Endodermal cell (in vitro differentiated cells): Measurements from ENCODE around the gene BRWD1. TPM values are rescaled to one million over a fixed set of nuclear protein-coding genes. Genes with fewer than 3 reads are reported as not detected.

Experiments
- DNase-seq: peaks from one replicate; pipeline ENCODE4 v3.0.0-alpha.2; 2017
- H3K27ac ChIP-seq: 2 replicates; pipeline ENCODE4 v1.5.1; 2013; ENCODE audit warnings: mild to moderate bottlenecking, low read depth, low read length, moderate library complexity
- H3K27me3 ChIP-seq: 2 replicates; pipeline ENCODE4 v1.6.1; 2013; ENCODE audit warnings: mild to moderate bottlenecking, low read length, moderate library complexity; ENCODE audit not compliant: insufficient read depth, control insufficient read depth, poor library complexity, severe bottlenecking
- H3K36me3 ChIP-seq: 2 replicates; pipeline ENCODE4 v1.7.0; 2013; ENCODE audit warnings: mild to moderate bottlenecking, low read length, moderate library complexity; ENCODE audit not compliant: control insufficient read depth, insufficient read depth
- H3K4me1 ChIP-seq: one replicate; pipeline ENCODE4 v1.7.0; 2013; ENCODE audit warnings: low read length; ENCODE audit not compliant: control insufficient read depth, insufficient read depth
- H3K4me3 ChIP-seq: 2 replicates; pipeline ENCODE4 v1.5.1; 2013; ENCODE audit warnings: mild to moderate bottlenecking, low read length, moderate library complexity
- H3K9ac ChIP-seq: 2 replicates; pipeline ENCODE4 v1.6.1; 2013; ENCODE audit warnings: mild to moderate bottlenecking, low read length, moderate library complexity; ENCODE audit not compliant: poor library complexity, severe bottlenecking; ENCODE audit errors: extremely low read depth
- H3K9me3 ChIP-seq: 2 replicates; pipeline ENCODE4 v1.6.1; 2013; ENCODE audit warnings: mild to moderate bottlenecking, low read length, moderate library complexity; ENCODE audit not compliant: control insufficient read depth
- H3K27ac Mint-ChIP-seq: 2 replicates; pipeline ENCODE4 v1.8.0; 2020; ENCODE audit warnings: mixed read lengths
- H3K27me3 Mint-ChIP-seq: 2 replicates; pipeline ENCODE4 v1.8.0; 2021; ENCODE audit warnings: mild to moderate bottlenecking, mixed read lengths; ENCODE audit not compliant: insufficient read depth
- H3K36me3 Mint-ChIP-seq: 2 replicates; pipeline ENCODE4 v1.8.0; 2020; ENCODE audit warnings: low read depth, mixed read lengths
- H3K4me1 Mint-ChIP-seq: 2 replicates; pipeline ENCODE4 v1.8.0; 2020; ENCODE audit warnings: mixed read lengths
- H3K4me3 Mint-ChIP-seq: 2 replicates; pipeline ENCODE4 v1.8.0; 2020; ENCODE audit warnings: mild to moderate bottlenecking, moderate library complexity, mixed read lengths
- H3K9me3 Mint-ChIP-seq: 2 replicates; pipeline ENCODE4 v1.8.0; 2020; ENCODE audit warnings: mild to moderate bottlenecking, mixed read lengths
- CTCF ChIP-seq: fragments of 200-600 bp; sonication (generic); conservative IDR thresholded peaks from 2 replicates; pipeline ENCODE4 v1.5.0; 2021; ENCODE audit warnings: antibody characterized with exemption, mild to moderate bottlenecking
- WGBS, 2 experiments: methylation state at CpG; one replicate each; pipeline versions ENCODE4 v1.1.5 to v1.1.7; 2013; ENCODE audit warnings: missing lambda C conversion rate in 2 of 2, mixed read lengths in 1 of 2; ENCODE audit not compliant: insufficient coverage in 1 of 2, insufficient read length in 1 of 2; 5-methylcytosine and 5-hydroxymethylcytosine counted together
- total RNA-seq, 2 donors: library from RNA; stranded (reverse); fragmentation: NEBNext Ultra II Directional in 1 of 2; extraction: Animal tissue kit (Norgen Biotek cat#: 25700) in 1 of 2; gene quantifications; 2 replicates in 1 of 2; 3 replicates in 1 of 2; pipeline ENCODE4 v1.2.1, GENCODE V29; 2021

Gene BRWD1
- total RNA-seq, 2 donors from 2014 or later = 64.7 to 76.1 TPM

GRCh38 chr21:39178421-39178820 lies 135.0 kb downstream of the BRWD1 start:
- 91 to 98% methylated on average over 5 to 6 of the region's 7 CpGs for WGBS, 2 experiments

GRCh38 chr21:39176271-39176709 lies 137.1 kb downstream of the BRWD1 start:
- Histone ChIP-seq H3K4me1 (peaks cover 4% of the 10 kb centered on the region), H3K4me3 (no peak overlapping the region), H3K9me3 (no peaks in the 10 kb centered on the region), H3K27ac (no peak overlapping the region), H3K9ac (no peak overlapping the region), H3K27me3 (peaks cover 6% of the 10 kb centered on the region), H3K36me3 (peaks cover 62% of the 10 kb centered on the region)
- H3K36me3 Mint-ChIP-seq = peaks cover 42% of the 10 kb centered on the region
- H3K27me3 Mint-ChIP-seq = no peaks in the 10 kb centered on the region
- TF ChIP-seq CTCF = no peak
- H3K4me1 Mint-ChIP-seq = peaks cover 18% of the 10 kb centered on the region
- WGBS, 2 experiments = 43 to 60% methylated on average over 2 to 3 of the region's 3 CpGs
- no peak for DNase-seq
- H3K27ac Mint-ChIP-seq = no peak overlapping the region
- H3K4me3 Mint-ChIP-seq = no peak overlapping the region
- H3K9me3 Mint-ChIP-seq = no peaks in the 10 kb centered on the region

More at GRCh38 chr21:39178421-39178820, 135.0 kb downstream of the BRWD1 start:
- Mint-ChIP-seq H3K36me3 (peaks cover 32% of the 10 kb centered on the region), H3K27me3 (peaks cover 8% of the 10 kb centered on the region), H3K4me1 (peaks cover 26% of the 10 kb centered on the region), H3K9me3 (no peaks in the 10 kb centered on the region), H3K27ac (no peak overlapping the region), H3K4me3 (no peak overlapping the region)
- Histone ChIP-seq H3K27me3 (no peaks in the 10 kb centered on the region), H3K4me1 (peaks cover 4% of the 10 kb centered on the region), H3K9me3 (no peaks in the 10 kb centered on the region), H3K36me3 (peaks cover 48% of the 10 kb centered on the region), H3K9ac (no peak overlapping the region), H3K27ac (no peak overlapping the region), H3K4me3 (no peak overlapping the region)
- no peak for TF ChIP-seq CTCF
- DNase-seq = no peak

- H3K36me3 Mint-ChIP-seq = peaks cover 46% of the 10 kb centered on the region
- no peaks in the 10 kb centered on the region for H3K9me3 Mint-ChIP-seq
- peaks cover 67% of the 10 kb centered on the region for H3K36me3 ChIP-seq
- no peak overlapping the region for H3K27ac ChIP-seq
- no peaks in the 10 kb centered on the region for H3K9me3 ChIP-seq
- no peak overlapping the region for H3K9ac ChIP-seq
- no peak overlapping the region for H3K4me3 Mint-ChIP-seq
- no peak overlapping the region for H3K4me3 ChIP-seq
- no peak overlapping the region for H3K27ac Mint-ChIP-seq
- H3K4me1 ChIP-seq = peaks cover 4% of the 10 kb centered on the region
- no peaks in the 10 kb centered on the region for H3K27me3 Mint-ChIP-seq
- no peak for DNase-seq
- TF ChIP-seq CTCF = no peak
- peaks cover 6% of the 10 kb centered on the region for H3K27me3 ChIP-seq
- peaks cover 18% of the 10 kb centered on the region for H3K4me1 Mint-ChIP-seq
- WGBS, 2 experiments = 87 to 94% methylated on average over 9 to 10 of the region's 10 CpGs
These were observed 137.8 kb downstream of the BRWD1 start for GRCh38 chr21:39175665-39176064.
